ENCODE measurements around the gene PPP1R13B.
A peak's percentile ranks its signal among the peaks of the same experiment; 100 is the strongest.

PPP1R13B gene

GRCh38 chr14:103698380-103699260 lies 148.8 kb downstream of the PPP1R13B start:
- peak overlapping the region; percentile 64; the same call in 1 of the 2 replicates for H3K9ac ChIP-seq (ENCODE audit: low read length)
- no peaks in the 10 kb centered on the region for H3K9me2 ChIP-seq (ENCODE audit: low read depth, low read length)
- H3K27ac ChIP-seq (ENCODE audit: low read depth, low read length, poor library complexity, severe bottlenecking) = peak overlapping the region; percentile 97
- H3F3A ChIP-seq (ENCODE audit: insufficient read depth, low read length) = 0 out of 2 replicates have a peak, but pooled peaks cover 5% of the 10 kb centered on the region
- TF ChIP-seq CTCF (IDR thresholded peaks at IDR 0.05; ENCODE audit: low read length) (no peak), EZH2 (IDR thresholded peaks at IDR 0.05; ENCODE audit: borderline replicate concordance, low read length) (no peak)
- peaks cover 67% of the 10 kb centered on the region for H3K36me3 ChIP-seq (ENCODE audit: insufficient read depth, low read length)
- peak overlapping the region; percentile 58 for H3K4me2 ChIP-seq (ENCODE audit: low read length)
- no peaks in the 10 kb centered on the region for H4K20me1 ChIP-seq (ENCODE audit: insufficient read depth, low read length)
- no peaks in the 10 kb centered on the region for H3K27me3 ChIP-seq (ENCODE audit: insufficient read depth, low read length)
- H3K4me3 ChIP-seq (ENCODE audit: low read depth, low read length, poor library complexity, severe bottlenecking) = peak overlapping the region; percentile 36
- no peaks in the 10 kb centered on the region for H3K79me2 ChIP-seq (ENCODE audit: insufficient read depth, low read length)
- H3K9me3 ChIP-seq (ENCODE audit: low read length) = no peaks in the 10 kb centered on the region
- peaks cover 99% of the 10 kb centered on the region for H3K4me1 ChIP-seq (ENCODE audit: insufficient read depth, low read length, severe bottlenecking)
- no peak overlapping the region for H2AFZ ChIP-seq (ENCODE audit: low read length)

- Histone ChIP-seq H3F3A (ENCODE audit: insufficient read depth, low read length) (0 out of 2 replicates have a peak, but pooled peaks cover 3% of the 10 kb centered on the region), H3K9me3 (ENCODE audit: low read length) (no peaks in the 10 kb centered on the region), H4K20me1 (ENCODE audit: insufficient read depth, low read length) (no peaks in the 10 kb centered on the region), H3K27ac (ENCODE audit: low read depth, low read length, poor library complexity, severe bottlenecking) (peak overlapping the region; percentile 97), H2AFZ (ENCODE audit: low read length) (no peak overlapping the region), H3K9ac (ENCODE audit: low read length) (peak overlapping the region; percentile 64; the same call in 1 of the 2 replicates), H3K27me3 (ENCODE audit: insufficient read depth, low read length) (no peaks in the 10 kb centered on the region), H3K9me2 (ENCODE audit: low read depth, low read length) (no peaks in the 10 kb centered on the region), H3K4me2 (ENCODE audit: low read length) (peak overlapping the region; percentile 58), H3K36me3 (ENCODE audit: insufficient read depth, low read length) (peaks cover 67% of the 10 kb centered on the region), H3K4me3 (ENCODE audit: low read depth, low read length, poor library complexity, severe bottlenecking) (peak overlapping the region; percentile 36), H3K79me2 (ENCODE audit: insufficient read depth, low read length) (no peaks in the 10 kb centered on the region), H3K4me1 (ENCODE audit: insufficient read depth, low read length, severe bottlenecking) (peaks cover 100% of the 10 kb centered on the region)
- TF ChIP-seq EZH2 (IDR thresholded peaks at IDR 0.05; ENCODE audit: borderline replicate concordance, low read length) = no peak
- TF ChIP-seq CTCF (IDR thresholded peaks at IDR 0.05; ENCODE audit: low read length) = no peak
These were observed 149.6 kb downstream of the PPP1R13B start for GRCh38 chr14:103697603-103698379.

- Histone ChIP-seq H3K9me2 (ENCODE audit: low read depth, low read length) (no peaks in the 10 kb centered on the region), H3K27me3 (ENCODE audit: insufficient read depth, low read length) (no peaks in the 10 kb centered on the region), H2AFZ (ENCODE audit: low read length) (no peak overlapping the region), H3K4me1 (ENCODE audit: insufficient read depth, low read length, severe bottlenecking) (peaks cover 100% of the 10 kb centered on the region), H4K20me1 (ENCODE audit: insufficient read depth, low read length) (no peaks in the 10 kb centered on the region), H3K9me3 (ENCODE audit: low read length) (no peaks in the 10 kb centered on the region), H3K36me3 (ENCODE audit: insufficient read depth, low read length) (peaks cover 67% of the 10 kb centered on the region), H3K27ac (ENCODE audit: low read depth, low read length, poor library complexity, severe bottlenecking) (peak overlapping the region; percentile 97), H3K4me2 (ENCODE audit: low read length) (peak overlapping the region; percentile 58; the same call in 1 of the 2 replicates), H3K9ac (ENCODE audit: low read length) (peak overlapping the region; percentile 64; the same call in 1 of the 2 replicates), H3F3A (ENCODE audit: insufficient read depth, low read length) (peaks cover 4% of the 10 kb centered on the region; the same call in 1 of the 2 replicates), H3K79me2 (ENCODE audit: insufficient read depth, low read length) (no peaks in the 10 kb centered on the region), H3K4me3 (ENCODE audit: low read depth, low read length, poor library complexity, severe bottlenecking) (no peak overlapping the region)
- TF ChIP-seq EZH2 (IDR thresholded peaks at IDR 0.05; ENCODE audit: borderline replicate concordance, low read length) (no peak), CTCF (IDR thresholded peaks at IDR 0.05; ENCODE audit: low read length) (no peak)
These were observed 150.2 kb downstream of the PPP1R13B start for GRCh38 chr14:103697206-103697602.
